GM12878 (cell line): Measurements from ENCODE around the gene AIF1L. TPM values are rescaled to one million over a fixed set of nuclear protein-coding genes. Genes with fewer than 3 reads are reported as not detected.

Experiments
- ATAC-seq: fragments of 200-7000 bp; cut with Tn5 transposase; 3 replicates; pipeline ENCODE4 v1.9.1; 2020; ENCODE audit warnings: mild to moderate bottlenecking, moderate library complexity
- BruUV-seq: library from RNA; stranded (reverse); fragments of 400-500 nt; replicated peaks from 2 replicates; lab custom pipeline; 2021; lab: Mats Ljungman, UMichigan
- CTCF ChIA-PET: fragments of 300-600 bp; sonication (Branson Sonifier 250); formaldehyde crosslinking; extraction: SDS; loops from one replicate; lab custom pipeline; 2021; ENCODE audit warnings: inconsistent platforms; lab: Yijun Ruan, JAX
- POLR2A ChIA-PET: fragments of 350-600 bp; formaldehyde crosslinking; extraction: SDS; loops from one replicate; lab custom pipeline; 2021; ENCODE audit warnings: inconsistent platforms; lab: Charles Lee
- RAD21 ChIA-PET: fragments of 300-600 bp; sonication (Branson Sonifier 250); formaldehyde crosslinking; loops from one replicate; lab custom pipeline; 2023; ENCODE audit warnings: antibody characterized with exemption; ENCODE audit not compliant: unreplicated experiment; lab: Charles Lee
- SMC1A ChIA-PET: fragments of 300-600 bp; sonication (Branson Sonifier 250); formaldehyde crosslinking; loops from one replicate; lab custom pipeline; 2023; ENCODE audit not compliant: unreplicated experiment, uncharacterized antibody; lab: Charles Lee
- DNase-seq: peaks from one replicate; pipeline ENCODE4 v3.0.0-alpha.2; 2011; ENCODE audit warnings: low read depth, low spot score
- FAIRE-seq: peaks from 3 replicates; lab custom pipeline; 2011; peaks lifted over from hg19 to GRCh38; lab: Jason Lieb, UNC
- H2AFZ ChIP-seq: 2 replicates; pipeline ENCODE4 v1.6.0; 2011; ENCODE audit warnings: low read depth, low read length, control low read depth; ENCODE audit not compliant: control insufficient read depth
- H3K27ac ChIP-seq: 2 replicates; pipeline ENCODE4 v1.5.1; 2011; ENCODE audit warnings: control low read depth; ENCODE audit not compliant: control insufficient read depth, insufficient read depth
- H3K27me3 ChIP-seq, 2 experiments: replicated peaks in 1 of 2; 2 replicates each; pipeline versions ENCODE4 v1.6.0 to v1.6.1; 2011; ENCODE audit warnings: low read length in 1 of 2; ENCODE audit not compliant: control insufficient read depth in 2 of 2, insufficient read depth in 2 of 2
- H3K36me3 ChIP-seq, 2 experiments: 2 replicates each; pipeline ENCODE4 v1.5.1; 2011; ENCODE audit warnings: low read length in 1 of 2; ENCODE audit not compliant: control insufficient read depth in 2 of 2, insufficient read depth in 2 of 2
- H3K4me1 ChIP-seq: 2 replicates; pipeline ENCODE4 v1.6.1; 2011; ENCODE audit warnings: mild to moderate bottlenecking, low read length, moderate library complexity, mixed read lengths; ENCODE audit not compliant: control insufficient read depth, insufficient read depth
- H3K4me2 ChIP-seq: 2 replicates; pipeline ENCODE4 v1.6.0; 2011; ENCODE audit warnings: control low read depth; ENCODE audit not compliant: control insufficient read depth, insufficient read depth
- H3K4me3 ChIP-seq: fragments of 200-600 bp; sonication (generic); 2 replicates; pipeline ENCODE4 v1.5.1; 2016
- H3K79me2 ChIP-seq: 2 replicates; pipeline ENCODE4 v1.6.0; 2011; ENCODE audit warnings: low read length; ENCODE audit not compliant: control insufficient read depth, insufficient read depth
- H3K9ac ChIP-seq: 2 replicates; pipeline ENCODE4 v1.8.0; 2011; ENCODE audit warnings: low read length, control low read depth, mixed read lengths; ENCODE audit not compliant: control insufficient read depth, insufficient read depth
- H3K9me3 ChIP-seq: replicated peaks from 3 replicates; pipeline ENCODE4 v1.5.1; 2011; ENCODE audit warnings: mild to moderate bottlenecking, low read length; ENCODE audit not compliant: control insufficient read depth, insufficient read depth
- H4K20me1 ChIP-seq: 2 replicates; pipeline ENCODE4 v1.6.0; 2011; ENCODE audit not compliant: control insufficient read depth, insufficient read depth
- NFYB ChIP-seq: IDR thresholded peaks from 2 replicates; pipeline ENCODE4 v1.6.1; 2011; ENCODE audit warnings: low read depth, mild to moderate bottlenecking, low read length, improper control_type of control experiment, moderate library complexity; ENCODE audit not compliant: insufficient read depth
- NR2C1 ChIP-seq: fragments of 450-650 bp; IDR thresholded peaks from 2 replicates; pipeline ENCODE4 v1.6.1; 2017; ENCODE audit warnings: antibody characterized with exemption, mild to moderate bottlenecking, moderate library complexity
- RELA ChIP-seq: fragments of 450-650 bp; IDR thresholded peaks from 2 replicates; pipeline ENCODE4 v1.8.0; 2014; ENCODE audit warnings: borderline replicate concordance; ENCODE audit not compliant: partially characterized antibody
- RUNX3 ChIP-seq: IDR thresholded peaks from 2 replicates; pipeline ENCODE4 v1.6.1; 2012; ENCODE audit warnings: low read length, inconsistent platforms
- STAT3 ChIP-seq: IDR thresholded peaks from 2 replicates; pipeline ENCODE4 v1.6.1; 2011; ENCODE audit warnings: low read depth, low read length, improper control_type of control experiment
- TBL1XR1 ChIP-seq: IDR thresholded peaks from 2 replicates; pipeline ENCODE4 v1.6.1; 2012; ENCODE audit warnings: low read depth, low read length, improper control_type of control experiment
- YY1 ChIP-seq: IDR thresholded peaks from 2 replicates; pipeline ENCODE4 v1.6.1; 2011; ENCODE audit warnings: low read depth, mild to moderate bottlenecking, low read length
- ZNF217 ChIP-seq: fragments of 450-650 bp; IDR thresholded peaks from 2 replicates; pipeline ENCODE4 v1.6.1; 2017; ENCODE audit warnings: antibody characterized with exemption, mild to moderate bottlenecking
- ZZZ3 ChIP-seq: IDR thresholded peaks from 2 replicates; pipeline ENCODE4 v1.6.1; 2011; ENCODE audit warnings: low read depth; ENCODE audit not compliant: control insufficient read depth, insufficient read length
- WGBS: methylation state at CpG from one replicate; pipeline ENCODE4 v1.1.6; 2016; ENCODE audit warnings: low lambda C conversion rate; ENCODE audit not compliant: insufficient replicate concordance, insufficient coverage; ENCODE audit errors: missing lambda C conversion rate; 5-methylcytosine and 5-hydroxymethylcytosine counted together
- in situ Hi-C: fragments of 300-500 bp; cut with MboI; formaldehyde crosslinking; loops from 9 replicates; pipeline ENCODE4 v1.14.3; 2018; ENCODE audit warnings: mixed read lengths
- intact Hi-C: fragments of 100-400 bp; cut with micrococcal nuclease; formaldehyde crosslinking; loops from one replicate; pipeline ENCODE4 v1.14.2; 2022; ENCODE audit not compliant: unreplicated experiment
- polyA plus RNA-seq, 11 experiments: library from polyadenylated mRNA; depleted of rRNA in 4 of 11; unstranded in 6 of 11; stranded (reverse) in 5 of 11; fragments of >200 nt; fragmentation: Nextera tagmentation in 4 of 11; fragmentation: Illumina TruSeq in 1 of 11; extraction: Ambion mirVana in 4 of 11; extraction: Trizol in 1 of 11; gene quantifications; 1 replicate in 1 of 11; 2 replicates in 10 of 11; pipeline versions ENCODE4 v1.2.1 to v1.2.3, GENCODE V29; 2011 to 2016; ENCODE audit warnings: inconsistent platforms in 2 of 11, missing spikeins in 2 of 11, low read depth in 1 of 11
- total RNA-seq, 4 experiments: library from RNA; depleted of rRNA in 3 of 4; stranded (reverse); fragments of >200 nt in 3 of 4; fragmentation: Illumina TruSeq in 1 of 4; extraction: Trizol in 1 of 4; gene quantifications; 2 replicates each; pipeline versions ENCODE4 v1.2.1 to v1.2.3, GENCODE V29; 2013 to 2021
- TF ChIP-seq, protein P1 (sequence below): IDR thresholded peaks from 2 replicates; pipeline ENCODE4 v1.6.1; 2012; ENCODE audit warnings: low read depth, low read length, improper control_type of control experiment
- TF ChIP-seq, protein P2 (sequence below): fragments of 450-650 bp; IDR thresholded peaks from 2 replicates; pipeline ENCODE4 v1.6.1; 2018; ENCODE audit warnings: borderline replicate concordance, mild to moderate bottlenecking; ENCODE audit not compliant: partially characterized antibody
- TF ChIP-seq, protein P3 (sequence below): IDR thresholded peaks from 2 replicates; pipeline ENCODE4 v1.6.1; 2011; ENCODE audit warnings: low read depth, low read length, improper control_type of control experiment, borderline replicate concordance
- TF ChIP-seq, protein P4 (sequence below): fragments of 450-650 bp; formaldehyde crosslinking; IDR thresholded peaks from 2 replicates; pipeline ENCODE4 v1.5.0; 2022; ENCODE audit warnings: mild to moderate bottlenecking, missing genetic modification characterization

AIF1L gene
- total and polyA plus RNA-seq, 10 of the 15 experiments (the other 5 are each of a cell fraction or from before 2014, with no cell fraction given) = 0.07 to 0.15 (median 0.08) TPM; not detected in 7

DNA sequence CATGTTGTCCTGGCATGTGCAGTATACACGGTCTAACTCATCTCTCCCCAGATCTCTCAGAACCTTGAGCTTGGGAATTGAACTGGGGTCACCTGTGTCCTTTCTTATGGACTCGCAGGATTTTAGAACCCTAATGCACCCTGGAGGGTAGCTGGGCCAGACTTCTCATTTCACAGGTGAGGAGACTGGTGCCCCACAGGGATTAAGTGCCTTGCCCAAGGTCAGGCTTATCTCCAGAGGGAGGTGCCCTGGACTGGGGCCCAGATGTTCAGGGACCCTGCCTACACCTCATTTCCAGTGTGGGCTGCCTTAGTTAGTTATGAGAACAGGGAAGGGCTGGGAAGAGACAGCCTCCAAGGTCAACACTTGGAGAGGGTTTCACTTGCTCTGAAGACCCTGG is 25.0 kb downstream of the AIF1L start:
- Histone ChIP-seq H3K79me2 (peaks cover 14% of the 10 kb centered on the region), H3K27me3 (peaks cover 0 to 6% of the 10 kb centered on the region in 2 experiments; a peak in 2 of 4 replicates), H3K36me3 (no peaks in the 10 kb centered on the region), H3K4me2 (no peak overlapping the region), H3K4me1 (no peaks in the 10 kb centered on the region), H4K20me1 (no peaks in the 10 kb centered on the region), H3K27ac (no peak overlapping the region), H3K9me3 (no peaks in the 10 kb centered on the region), H2AFZ (no peak overlapping the region), H3K9ac (no peak overlapping the region), H3K4me3 (no peak overlapping the region)
- CTCF ChIA-PET = no interaction called here
- in situ Hi-C loops = no loop called here
- intact Hi-C loops = no loop called here
- BruUV-seq = no TSS peak
- WGBS = 13% methylated on average over 2 of the region's 2 CpGs
- no peak for ATAC-seq
- DNase-seq = no peak
- SMC1A ChIA-PET = no interaction called here
- RAD21 ChIA-PET = no interaction called here
- POLR2A ChIA-PET = no interaction called here
- FAIRE-seq = no peak
- TF ChIP-seq, protein P1, sequence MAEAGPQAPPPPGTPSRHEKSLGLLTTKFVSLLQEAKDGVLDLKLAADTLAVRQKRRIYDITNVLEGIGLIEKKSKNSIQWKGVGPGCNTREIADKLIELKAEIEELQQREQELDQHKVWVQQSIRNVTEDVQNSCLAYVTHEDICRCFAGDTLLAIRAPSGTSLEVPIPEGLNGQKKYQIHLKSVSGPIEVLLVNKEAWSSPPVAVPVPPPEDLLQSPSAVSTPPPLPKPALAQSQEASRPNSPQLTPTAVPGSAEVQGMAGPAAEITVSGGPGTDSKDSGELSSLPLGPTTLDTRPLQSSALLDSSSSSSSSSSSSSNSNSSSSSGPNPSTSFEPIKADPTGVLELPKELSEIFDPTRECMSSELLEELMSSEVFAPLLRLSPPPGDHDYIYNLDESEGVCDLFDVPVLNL = no peak
- no peak for TF ChIP-seq RELA
- no peak for TF ChIP-seq NR2C1
- TF ChIP-seq, protein P2, sequence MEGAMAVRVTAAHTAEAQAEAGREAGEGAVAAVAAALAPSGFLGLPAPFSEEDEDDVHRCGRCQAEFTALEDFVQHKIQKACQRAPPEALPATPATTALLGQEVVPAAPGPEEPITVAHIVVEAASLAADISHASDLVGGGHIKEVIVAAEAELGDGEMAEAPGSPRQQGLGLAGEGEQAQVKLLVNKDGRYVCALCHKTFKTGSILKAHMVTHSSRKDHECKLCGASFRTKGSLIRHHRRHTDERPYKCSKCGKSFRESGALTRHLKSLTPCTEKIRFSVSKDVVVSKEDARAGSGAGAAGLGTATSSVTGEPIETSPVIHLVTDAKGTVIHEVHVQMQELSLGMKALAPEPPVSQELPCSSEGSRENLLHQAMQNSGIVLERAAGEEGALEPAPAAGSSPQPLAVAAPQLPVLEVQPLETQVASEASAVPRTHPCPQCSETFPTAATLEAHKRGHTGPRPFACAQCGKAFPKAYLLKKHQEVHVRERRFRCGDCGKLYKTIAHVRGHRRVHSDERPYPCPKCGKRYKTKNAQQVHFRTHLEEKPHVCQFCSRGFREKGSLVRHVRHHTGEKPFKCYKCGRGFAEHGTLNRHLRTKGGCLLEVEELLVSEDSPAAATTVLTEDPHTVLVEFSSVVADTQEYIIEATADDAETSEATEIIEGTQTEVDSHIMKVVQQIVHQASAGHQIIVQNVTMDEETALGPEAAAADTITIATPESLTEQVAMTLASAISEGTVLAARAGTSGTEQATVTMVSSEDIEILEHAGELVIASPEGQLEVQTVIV = no peak
- TF ChIP-seq NFYB = no peak
- TF ChIP-seq ZNF217 = no peak
- TF ChIP-seq TBL1XR1 = no peak
- TF ChIP-seq, protein P3, sequence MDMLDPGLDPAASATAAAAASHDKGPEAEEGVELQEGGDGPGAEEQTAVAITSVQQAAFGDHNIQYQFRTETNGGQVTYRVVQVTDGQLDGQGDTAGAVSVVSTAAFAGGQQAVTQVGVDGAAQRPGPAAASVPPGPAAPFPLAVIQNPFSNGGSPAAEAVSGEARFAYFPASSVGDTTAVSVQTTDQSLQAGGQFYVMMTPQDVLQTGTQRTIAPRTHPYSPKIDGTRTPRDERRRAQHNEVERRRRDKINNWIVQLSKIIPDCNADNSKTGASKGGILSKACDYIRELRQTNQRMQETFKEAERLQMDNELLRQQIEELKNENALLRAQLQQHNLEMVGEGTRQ = no peak
- TF ChIP-seq, protein P4, sequence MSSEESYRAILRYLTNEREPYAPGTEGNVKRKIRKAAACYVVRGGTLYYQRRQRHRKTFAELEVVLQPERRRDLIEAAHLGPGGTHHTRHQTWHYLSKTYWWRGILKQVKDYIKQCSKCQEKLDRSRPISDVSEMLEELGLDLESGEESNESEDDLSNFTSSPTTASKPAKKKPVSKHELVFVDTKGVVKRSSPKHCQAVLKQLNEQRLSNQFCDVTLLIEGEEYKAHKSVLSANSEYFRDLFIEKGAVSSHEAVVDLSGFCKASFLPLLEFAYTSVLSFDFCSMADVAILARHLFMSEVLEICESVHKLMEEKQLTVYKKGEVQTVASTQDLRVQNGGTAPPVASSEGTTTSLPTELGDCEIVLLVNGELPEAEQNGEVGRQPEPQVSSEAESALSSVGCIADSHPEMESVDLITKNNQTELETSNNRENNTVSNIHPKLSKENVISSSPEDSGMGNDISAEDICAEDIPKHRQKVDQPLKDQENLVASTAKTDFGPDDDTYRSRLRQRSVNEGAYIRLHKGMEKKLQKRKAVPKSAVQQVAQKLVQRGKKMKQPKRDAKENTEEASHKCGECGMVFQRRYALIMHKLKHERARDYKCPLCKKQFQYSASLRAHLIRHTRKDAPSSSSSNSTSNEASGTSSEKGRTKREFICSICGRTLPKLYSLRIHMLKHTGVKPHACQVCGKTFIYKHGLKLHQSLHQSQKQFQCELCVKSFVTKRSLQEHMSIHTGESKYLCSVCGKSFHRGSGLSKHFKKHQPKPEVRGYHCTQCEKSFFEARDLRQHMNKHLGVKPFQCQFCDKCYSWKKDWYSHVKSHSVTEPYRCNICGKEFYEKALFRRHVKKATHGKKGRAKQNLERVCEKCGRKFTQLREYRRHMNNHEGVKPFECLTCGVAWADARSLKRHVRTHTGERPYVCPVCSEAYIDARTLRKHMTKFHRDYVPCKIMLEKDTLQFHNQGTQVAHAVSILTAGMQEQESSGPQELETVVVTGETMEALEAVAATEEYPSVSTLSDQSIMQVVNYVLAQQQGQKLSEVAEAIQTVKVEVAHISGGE = no peak
- TF ChIP-seq ZZZ3 = no peak
- TF ChIP-seq YY1 = no peak
- no peak for TF ChIP-seq RUNX3
- TF ChIP-seq STAT3 = no peak
